ENCODE results near the gene RNF144A. TPM values are rescaled to one million over a fixed set of nuclear protein-coding genes. Genes with fewer than 3 reads are reported as not detected.

Gene RNF144A
- total RNA-seq, 1 donor from 2014 or later = 52.8 TPM

GRCh38 chr2:6968319-6969100 lies 51.3 kb downstream of the RNF144A start:
- H3K36me3 Mint-ChIP-seq = peaks cover 34% of the 10 kb centered on the region
- H3K27ac Mint-ChIP-seq = no peak overlapping the region
- DNase-seq (ENCODE audit: low spot score in 2 of 2, unreplicated experiment in 2 of 2) = no peak
- H3K9me3 Mint-ChIP-seq = peaks cover 4% of the 10 kb centered on the region
- TF ChIP-seq CTCF (IDR thresholded peaks at IDR 0.05; ENCODE audit: unreplicated experiment) = no peak
- H3K4me3 Mint-ChIP-seq = no peak overlapping the region
- H3K4me1 Mint-ChIP-seq = peaks cover 16% of the 10 kb centered on the region
- no peaks in the 10 kb centered on the region for H3K27me3 Mint-ChIP-seq (ENCODE audit: low read depth)

- Mint-ChIP-seq H3K4me1 (peaks cover 16% of the 10 kb centered on the region), H3K36me3 (peaks cover 28% of the 10 kb centered on the region), H3K27me3 (ENCODE audit: low read depth) (no peaks in the 10 kb centered on the region), H3K9me3 (no peaks in the 10 kb centered on the region), H3K27ac (no peak overlapping the region), H3K4me3 (no peak overlapping the region)
- TF ChIP-seq CTCF (IDR thresholded peaks at IDR 0.05; ENCODE audit: unreplicated experiment) = no peak
- no peak for DNase-seq (ENCODE audit: low spot score in 2 of 2, unreplicated experiment in 2 of 2)
Observed at GRCh38 chr2:6970551-6970950, 53.3 kb downstream of the RNF144A start.

DNA sequence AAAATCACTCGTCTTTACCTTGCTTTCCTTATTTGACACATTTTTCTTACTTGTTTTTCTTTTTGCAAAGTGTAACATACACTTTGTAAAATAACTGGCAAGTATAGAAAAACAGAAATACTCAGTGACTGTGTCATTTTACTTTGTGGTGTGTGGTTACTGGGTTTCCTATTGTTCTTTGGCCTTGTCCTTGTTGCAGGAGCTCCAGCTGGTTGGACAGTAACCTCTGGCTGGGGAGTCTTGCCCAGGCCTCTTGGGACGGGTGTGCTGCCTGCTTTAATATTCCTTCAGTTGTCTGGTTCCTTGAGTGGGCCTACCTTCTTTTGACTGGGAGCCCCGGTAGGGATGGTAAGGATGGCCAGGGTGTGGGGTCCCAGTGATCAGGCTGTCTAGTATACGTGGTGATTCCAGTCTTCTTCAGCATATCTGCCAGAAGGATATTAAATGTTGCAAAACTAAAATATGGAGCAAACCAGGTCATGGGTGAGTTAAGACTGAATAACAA lies 53.8 kb downstream of the RNF144A start:
- H3K9me3 Mint-ChIP-seq = no peaks in the 10 kb centered on the region
- peaks cover 18% of the 10 kb centered on the region for H3K4me1 Mint-ChIP-seq
- no peaks in the 10 kb centered on the region for H3K27me3 Mint-ChIP-seq (ENCODE audit: low read depth)
- DNase-seq (ENCODE audit: low spot score in 2 of 2, unreplicated experiment in 2 of 2) = no peak
- peaks cover 28% of the 10 kb centered on the region for H3K36me3 Mint-ChIP-seq
- H3K27ac Mint-ChIP-seq = no peak overlapping the region
- H3K4me3 Mint-ChIP-seq = no peak overlapping the region
- no peak for TF ChIP-seq CTCF (IDR thresholded peaks at IDR 0.05; ENCODE audit: unreplicated experiment)

- DNase-seq (ENCODE audit: low spot score in 2 of 2, unreplicated experiment in 2 of 2) = no peak
- no peaks in the 10 kb centered on the region for H3K9me3 Mint-ChIP-seq
- H3K27ac Mint-ChIP-seq = peak overlapping the region; percentile 11
- H3K36me3 Mint-ChIP-seq = peaks cover 28% of the 10 kb centered on the region
- H3K4me3 Mint-ChIP-seq = no peak overlapping the region
- peaks cover 21% of the 10 kb centered on the region for H3K4me1 Mint-ChIP-seq
- TF ChIP-seq CTCF (IDR thresholded peaks at IDR 0.05; ENCODE audit: unreplicated experiment) = no peak
- H3K27me3 Mint-ChIP-seq (ENCODE audit: low read depth) = no peaks in the 10 kb centered on the region
Observed at GRCh38 chr2:6971502-6971901, 54.3 kb downstream of the RNF144A start.

DNA sequence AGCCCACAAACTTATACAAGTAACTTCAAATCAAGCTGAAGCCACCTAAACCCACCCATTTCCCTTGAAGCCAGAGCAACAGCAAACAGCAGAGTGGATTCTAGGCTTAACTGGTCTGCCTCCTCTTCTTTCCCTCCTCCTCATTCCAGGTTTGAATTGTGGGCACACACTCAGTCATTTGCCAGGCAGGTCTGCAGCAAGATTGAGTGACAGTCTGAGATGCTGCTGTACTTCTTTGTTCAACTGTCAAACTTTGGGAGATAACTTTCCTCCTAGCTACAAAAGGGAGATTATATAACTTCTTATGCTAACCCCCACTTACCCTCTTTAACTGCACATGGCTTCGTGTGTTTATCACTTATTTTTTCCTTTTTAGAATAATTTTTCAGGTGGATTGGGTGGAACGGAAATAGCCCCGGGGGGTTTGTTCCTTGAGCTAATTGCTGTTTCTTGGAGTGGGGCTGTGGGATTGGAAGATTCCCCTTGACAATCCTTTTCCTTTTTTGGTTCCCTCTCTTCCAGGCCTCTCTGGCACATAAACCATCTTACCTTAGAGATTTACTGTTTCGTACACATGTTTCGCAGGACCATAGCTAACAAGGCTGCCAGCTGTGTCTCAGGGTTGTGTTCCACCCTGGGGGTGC lies 55.0 kb downstream of the RNF144A start:
- DNase-seq (ENCODE audit: low spot score in 2 of 2, unreplicated experiment in 2 of 2) = no peak
- Mint-ChIP-seq H3K27ac (peak overlapping the region; percentile 11), H3K9me3 (no peaks in the 10 kb centered on the region), H3K27me3 (ENCODE audit: low read depth) (no peaks in the 10 kb centered on the region), H3K36me3 (peaks cover 25% of the 10 kb centered on the region), H3K4me3 (no peak overlapping the region), H3K4me1 (peaks cover 21% of the 10 kb centered on the region)
- no peak for TF ChIP-seq CTCF (IDR thresholded peaks at IDR 0.05; ENCODE audit: unreplicated experiment)
